ENCODE results near the gene NEURL1B. TPM values are rescaled to one million over a fixed set of nuclear protein-coding genes. Genes with fewer than 3 reads are reported as not detected.

The NEURL1B gene
- total RNA-seq, 4 donors from 2014 or later, result 8.2 to 29.9 (median 10.9) TPM

- DNase-seq, result no peak
- Histone ChIP-seq H3K27me3 (no peaks in the 10 kb centered on the region), H3K4me3 (replicated peaks in 1 of 3) (no peak overlapping the region), H3K9me3 (no peaks in the 10 kb centered on the region), H3K36me3 (no peaks in the 10 kb centered on the region), H3K4me1 (peaks cover 0 to 22% of the 10 kb centered on the region in 2 donors), H3K27ac (no peak overlapping the region)
- TF ChIP-seq CTCF (IDR thresholded peaks at IDR 0.05) (no peak), POLR2A (IDR thresholded peaks at IDR 0.05) (no peak)
- intact Hi-C loops (cut with DNase I), result loop anchor here (5.0 to 10.0 kb wide), 2 partner anchors 222 to 595 kb away; no protein-coding TSS in a partner anchor
- WGBS, 2 donors, result 79 to 80% methylated on average over 6 of the region's 6 CpGs
Observed at GRCh38 chr5:172699423-172699822, 58.4 kb downstream of the NEURL1B start.

- WGBS, 2 donors, result 51 to 64% methylated on average over 6 of the region's 6 CpGs
- no peak for DNase-seq
- Histone ChIP-seq H3K36me3 (no peaks in the 10 kb centered on the region), H3K9me3 (no peaks in the 10 kb centered on the region), H3K4me3 (replicated peaks in 1 of 3) (no peak overlapping the region), H3K27me3 (no peaks in the 10 kb centered on the region), H3K27ac (no peak overlapping the region), H3K4me1 (peaks cover 0 to 22% of the 10 kb centered on the region in 2 donors)
- TF ChIP-seq CTCF (IDR thresholded peaks at IDR 0.05) (no peak), POLR2A (IDR thresholded peaks at IDR 0.05) (no peak)
- intact Hi-C loops (cut with DNase I), result loop anchor here (5.0 to 10.0 kb wide), 2 partner anchors 223 to 595 kb away; no protein-coding TSS in a partner anchor
Observed at GRCh38 chr5:172699999-172700364, 58.9 kb downstream of the NEURL1B start.

GRCh38 chr5:172700365-172701290, 59.6 kb downstream of the NEURL1B start:
- H3K4me3 ChIP-seq (replicated peaks in 1 of 3), result no peak overlapping the region
- H3K27ac ChIP-seq, result no peak overlapping the region
- TF ChIP-seq POLR2A (IDR thresholded peaks at IDR 0.05), result no peak
- TF ChIP-seq CTCF (IDR thresholded peaks at IDR 0.05), result no peak

GRCh38 chr5:172701291-172701656, 60.2 kb downstream of the NEURL1B start:
- H3K4me1 ChIP-seq, result peaks cover 0 to 19% of the 10 kb centered on the region in 2 donors
- H3K27ac ChIP-seq, result no peak overlapping the region
- 81 to 89% methylated on average over 5 of the region's 5 CpGs for WGBS, 2 donors
- H3K4me3 ChIP-seq (replicated peaks in 1 of 3), result no peak overlapping the region
- H3K9me3 ChIP-seq, result no peaks in the 10 kb centered on the region
- intact Hi-C loops (cut with DNase I), result no loop called here
- H3K27me3 ChIP-seq, result no peaks in the 10 kb centered on the region
- no peaks in the 10 kb centered on the region for H3K36me3 ChIP-seq
- DNase-seq, result no peak
- TF ChIP-seq POLR2A (IDR thresholded peaks at IDR 0.05) (no peak), CTCF (IDR thresholded peaks at IDR 0.05) (no peak)

More at GRCh38 chr5:172700365-172701290, 59.6 kb downstream of the NEURL1B start:
- peaks cover 0 to 22% of the 10 kb centered on the region in 2 donors for H3K4me1 ChIP-seq
- H3K9me3 ChIP-seq, result no peaks in the 10 kb centered on the region
- 30 to 40% methylated on average over 16 to 20 of the region's 22 CpGs for WGBS, 2 donors
- no peaks in the 10 kb centered on the region for H3K27me3 ChIP-seq
- intact Hi-C loops (cut with DNase I), result no loop called here
- no peaks in the 10 kb centered on the region for H3K36me3 ChIP-seq
- DNase-seq, result peak in 1 of 2 donors; percentile 34

- H3K4me1 ChIP-seq, result peaks cover 0 to 11% of the 10 kb centered on the region in 2 donors
- H3K36me3 ChIP-seq, result no peaks in the 10 kb centered on the region
- no peak overlapping the region for H3K4me3 ChIP-seq (replicated peaks in 1 of 3)
- no peaks in the 10 kb centered on the region for H3K27me3 ChIP-seq
- H3K9me3 ChIP-seq, result no peaks in the 10 kb centered on the region
- H3K27ac ChIP-seq, result no peak overlapping the region
- DNase-seq, result no peak
- TF ChIP-seq CTCF (IDR thresholded peaks at IDR 0.05) (no peak), POLR2A (IDR thresholded peaks at IDR 0.05) (no peak)
- intact Hi-C loops (cut with DNase I), result no loop called here
- 89 to 92% methylated on average over 7 of the region's 7 CpGs for WGBS, 2 donors
Observed at GRCh38 chr5:172703952-172704351, 62.9 kb downstream of the NEURL1B start.
